CD4-positive, alpha-beta T cell treated with Interleukin-10 for 1 hour (primary cell): Measurements from ENCODE around the gene MYLK.

Experiments used
- DNase-seq: peaks from one replicate; pipeline ENCODE4 v3.0.0-alpha.2; 2020

MYLK gene

GRCh38 chr3:123571973-123572365 lies 312.2 kb downstream of the MYLK start:
- no peak for DNase-seq

GRCh38 chr3:123571264-123571972 lies 312.7 kb downstream of the MYLK start:
- no peak for DNase-seq

- no peak for DNase-seq
Observed at GRCh38 chr3:123568875-123569274, 315.3 kb downstream of the MYLK start.

GRCh38 chr3:123568034-123568433 lies 316.1 kb downstream of the MYLK start:
- no peak for DNase-seq

GRCh38 chr3:123564056-123564455 lies 320.1 kb downstream of the MYLK start:
- no peak for DNase-seq

GRCh38 chr3:123562547-123562946 lies 321.6 kb downstream of the MYLK start:
- DNase-seq: no peak

- DNase-seq: no peak
Observed at GRCh38 chr3:123561188-123561587, 322.9 kb downstream of the MYLK start.
